ENCODE results near the gene SPDYE18.
"Not testable (repeated sequence)": the region's sequence is repeated elsewhere in the genome, so short reads cannot be mapped to it uniquely, and the experiment has no call there.

DNA sequence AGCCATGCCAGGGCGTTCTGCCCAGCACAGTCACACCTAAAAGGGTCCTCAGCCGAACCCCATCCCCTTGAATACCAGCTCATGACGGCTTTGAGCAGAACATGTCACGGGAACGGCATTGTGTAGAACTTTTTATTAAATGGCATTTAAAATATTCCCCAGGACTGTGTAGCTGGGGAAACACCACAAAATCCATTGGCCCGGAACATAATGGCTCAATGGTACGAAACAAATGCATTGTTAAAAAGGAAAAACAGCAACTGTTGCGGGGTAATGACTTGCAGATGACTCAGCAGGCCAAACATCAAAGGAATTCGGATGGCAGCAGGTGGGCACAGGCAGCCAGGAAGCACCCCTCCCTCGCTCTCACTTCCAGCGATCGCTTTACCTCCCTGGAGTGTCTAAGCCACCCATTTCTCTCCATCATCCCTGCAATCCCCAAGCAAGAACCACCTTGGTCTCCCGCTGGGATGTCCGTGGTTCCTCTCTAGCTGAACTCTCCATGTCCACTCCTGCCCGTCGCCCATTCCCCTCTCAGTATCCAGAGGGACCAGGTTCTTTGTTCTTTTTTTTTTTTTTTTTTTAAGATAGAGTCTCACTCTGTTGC is 52.2 kb downstream of the SPDYE18 start:
- TF ChIP-seq, protein P1, sequence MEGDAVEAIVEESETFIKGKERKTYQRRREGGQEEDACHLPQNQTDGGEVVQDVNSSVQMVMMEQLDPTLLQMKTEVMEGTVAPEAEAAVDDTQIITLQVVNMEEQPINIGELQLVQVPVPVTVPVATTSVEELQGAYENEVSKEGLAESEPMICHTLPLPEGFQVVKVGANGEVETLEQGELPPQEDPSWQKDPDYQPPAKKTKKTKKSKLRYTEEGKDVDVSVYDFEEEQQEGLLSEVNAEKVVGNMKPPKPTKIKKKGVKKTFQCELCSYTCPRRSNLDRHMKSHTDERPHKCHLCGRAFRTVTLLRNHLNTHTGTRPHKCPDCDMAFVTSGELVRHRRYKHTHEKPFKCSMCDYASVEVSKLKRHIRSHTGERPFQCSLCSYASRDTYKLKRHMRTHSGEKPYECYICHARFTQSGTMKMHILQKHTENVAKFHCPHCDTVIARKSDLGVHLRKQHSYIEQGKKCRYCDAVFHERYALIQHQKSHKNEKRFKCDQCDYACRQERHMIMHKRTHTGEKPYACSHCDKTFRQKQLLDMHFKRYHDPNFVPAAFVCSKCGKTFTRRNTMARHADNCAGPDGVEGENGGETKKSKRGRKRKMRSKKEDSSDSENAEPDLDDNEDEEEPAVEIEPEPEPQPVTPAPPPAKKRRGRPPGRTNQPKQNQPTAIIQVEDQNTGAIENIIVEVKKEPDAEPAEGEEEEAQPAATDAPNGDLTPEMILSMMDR (conservative IDR thresholded peaks at IDR 0.05; ENCODE audit: low read length): not testable (repeated sequence)
- TF ChIP-seq EZH2phosphoT487 (IDR thresholded peaks at IDR 0.05; ENCODE audit: borderline replicate concordance): not testable (repeated sequence)

All from Loucy (cell line).